Activated CD4-positive, alpha-beta T cell treated with anti-CD3 and anti-CD28 coated beads for 36 hours (primary cell): ENCODE data around the gene OR4K2. TPM values are rescaled to one million over a fixed set of nuclear protein-coding genes. Genes with fewer than 3 reads are reported as not detected.

ENCODE experiments used
- ATAC-seq: fragments of 200-7000 bp; cut with Tn5 transposase; one replicate; pipeline ENCODE4 v1.10.0; 2021; ENCODE audit warnings: mild to moderate bottlenecking, moderate library complexity
- CTCF ChIA-PET: fragments of 350-600 bp; sonication (Branson Sonifier 250); formaldehyde crosslinking; loops from one replicate; lab custom pipeline; 2021; ENCODE audit warnings: antibody characterized with exemption; lab: Charles Lee
- POLR2A ChIA-PET: fragments of 350-600 bp; sonication (Branson Sonifier 250); formaldehyde crosslinking; loops from one replicate; lab custom pipeline; 2021; ENCODE audit warnings: antibody characterized with exemption, inconsistent platforms; lab: Charles Lee
- DNase-seq: peaks from one replicate; pipeline ENCODE4 v3.0.0-alpha.2; 2020
- H3K27ac Mint-ChIP-seq: one replicate; pipeline ENCODE4 v1.8.0; 2021; ENCODE audit warnings: mixed read lengths
- H3K27me3 Mint-ChIP-seq: one replicate; pipeline ENCODE4 v1.8.0; 2021; ENCODE audit warnings: mixed read lengths
- H3K36me3 Mint-ChIP-seq: one replicate; pipeline ENCODE4 v1.8.0; 2021; ENCODE audit warnings: low read depth, mixed read lengths
- H3K4me1 Mint-ChIP-seq: one replicate; pipeline ENCODE4 v1.8.0; 2021; ENCODE audit warnings: mixed read lengths
- H3K4me3 Mint-ChIP-seq: one replicate; pipeline ENCODE4 v1.8.0; 2021; ENCODE audit warnings: mild to moderate bottlenecking, moderate library complexity, mixed read lengths
- H3K9me3 Mint-ChIP-seq: one replicate; pipeline ENCODE4 v1.8.0; 2021; ENCODE audit warnings: low read depth, mixed read lengths
- intact Hi-C, 2 experiments: fragments of 100-400 bp; cut with DNase I in 1 of 2; cut with micrococcal nuclease in 1 of 2; formaldehyde crosslinking; loops; one replicate each; pipeline versions ENCODE4 v1.14.2 to v1.15.1; 2022 to 2024; cut with DNase I, micrococcal nuclease
- total RNA-seq, 2 experiments: library from RNA; stranded (reverse); gene quantifications; one replicate each; pipeline ENCODE4 v1.2.3, GENCODE V29; 2021

The OR4K2 gene
- total RNA-seq, 2 experiments from 2014 or later = not detected

GRCh38 chr14:19902409-19902808, 27.5 kb downstream of the OR4K2 start:
- Mint-ChIP-seq H3K36me3 (no peaks in the 10 kb centered on the region), H3K4me1 (no peaks in the 10 kb centered on the region), H3K4me3 (no peak overlapping the region), H3K9me3 (peaks cover 3% of the 10 kb centered on the region), H3K27me3 (no peaks in the 10 kb centered on the region), H3K27ac (no peak overlapping the region)
- DNase-seq (no peak), ATAC-seq (no peak)
- intact Hi-C loops = no loop called here
- ChIA-PET POLR2A (no interaction called here), CTCF (interaction anchor here (0.8 kb wide), 1 partner anchor 828 kb away, joined by 3 read pairs; no protein-coding TSS in a partner anchor)

GRCh38 chr14:19906665-19907064, 31.7 kb downstream of the OR4K2 start:
- no peak for DNase-seq
- intact Hi-C loops = no loop called here
- CTCF ChIA-PET = no interaction called here
- no peak for ATAC-seq
- H3K36me3 Mint-ChIP-seq = no peaks in the 10 kb centered on the region
- H3K9me3 Mint-ChIP-seq = no peaks in the 10 kb centered on the region
- H3K4me1 Mint-ChIP-seq = no peaks in the 10 kb centered on the region
- H3K27ac Mint-ChIP-seq = no peak overlapping the region
- H3K27me3 Mint-ChIP-seq = no peaks in the 10 kb centered on the region
- H3K4me3 Mint-ChIP-seq = no peak overlapping the region
- POLR2A ChIA-PET = no interaction called here

GRCh38 chr14:19911114-19911513, 36.2 kb downstream of the OR4K2 start:
- POLR2A ChIA-PET = no interaction called here
- CTCF ChIA-PET = no interaction called here
- H3K4me3 Mint-ChIP-seq = no peak overlapping the region
- no peaks in the 10 kb centered on the region for H3K27me3 Mint-ChIP-seq
- no peaks in the 10 kb centered on the region for H3K36me3 Mint-ChIP-seq
- no peaks in the 10 kb centered on the region for H3K9me3 Mint-ChIP-seq
- intact Hi-C loops = no loop called here
- ATAC-seq (no peak), DNase-seq (no peak)
- no peak overlapping the region for H3K27ac Mint-ChIP-seq
- no peaks in the 10 kb centered on the region for H3K4me1 Mint-ChIP-seq

- H3K36me3 Mint-ChIP-seq = no peaks in the 10 kb centered on the region
- H3K9me3 Mint-ChIP-seq = no peaks in the 10 kb centered on the region
- POLR2A ChIA-PET = no interaction called here
- CTCF ChIA-PET = no interaction called here
- no peaks in the 10 kb centered on the region for H3K4me1 Mint-ChIP-seq
- DNase-seq = no peak
- no peak for ATAC-seq
- no peaks in the 10 kb centered on the region for H3K27me3 Mint-ChIP-seq
- intact Hi-C loops = no loop called here
- no peak overlapping the region for H3K4me3 Mint-ChIP-seq
- no peak overlapping the region for H3K27ac Mint-ChIP-seq
Observed at GRCh38 chr14:19917243-19917642, 42.3 kb downstream of the OR4K2 start.

GRCh38 chr14:19917955-19918518, 43.1 kb downstream of the OR4K2 start:
- intact Hi-C loops = no loop called here
- H3K4me1 Mint-ChIP-seq = no peaks in the 10 kb centered on the region
- ChIA-PET POLR2A (no interaction called here), CTCF (interaction anchor here (1.1 kb wide), 1 partner anchor 9 kb away, joined by 4 read pairs; no protein-coding TSS in a partner anchor)
- no peaks in the 10 kb centered on the region for H3K36me3 Mint-ChIP-seq
- H3K27me3 Mint-ChIP-seq = no peaks in the 10 kb centered on the region
- no peak overlapping the region for H3K4me3 Mint-ChIP-seq
- no peak overlapping the region for H3K27ac Mint-ChIP-seq
- no peak for DNase-seq
- no peaks in the 10 kb centered on the region for H3K9me3 Mint-ChIP-seq
- no peak for ATAC-seq

GRCh38 chr14:19918553-19919264, 43.8 kb downstream of the OR4K2 start:
- ChIA-PET POLR2A (no interaction called here), CTCF (interaction anchor here (1.1 kb wide), 1 partner anchor 9 kb away, joined by 4 read pairs; no protein-coding TSS in a partner anchor)
- H3K9me3 Mint-ChIP-seq = no peaks in the 10 kb centered on the region
- DNase-seq (no peak), ATAC-seq (no peak)
- no peaks in the 10 kb centered on the region for H3K27me3 Mint-ChIP-seq
- H3K36me3 Mint-ChIP-seq = no peaks in the 10 kb centered on the region
- intact Hi-C loops = no loop called here
- no peaks in the 10 kb centered on the region for H3K4me1 Mint-ChIP-seq
- no peak overlapping the region for H3K27ac Mint-ChIP-seq
- no peak overlapping the region for H3K4me3 Mint-ChIP-seq

- no peak for DNase-seq
- intact Hi-C loops = no loop called here
- POLR2A ChIA-PET = no interaction called here
- H3K27ac Mint-ChIP-seq = no peak within 1 kb of the TSS
- CTCF ChIA-PET = no interaction called here
- no peaks in the 10 kb centered on the region for H3K27me3 Mint-ChIP-seq
- ATAC-seq = no peak
- no peaks in the 10 kb centered on the region for H3K36me3 Mint-ChIP-seq
- H3K4me1 Mint-ChIP-seq = no peaks in the 10 kb centered on the region
- no peaks in the 10 kb centered on the region for H3K9me3 Mint-ChIP-seq
- H3K4me3 Mint-ChIP-seq = no peak within 1 kb of the TSS
Observed at GRCh38 chr14:19920021-19920657, 45.2 kb downstream of the OR4K2 start, which contains the start of gene OR4K5. TSS of gene OR4K5 (plus strand) at chr14:19920607. CDS start at chr14:19920607, 0 bp downstream.

- Mint-ChIP-seq H3K9me3 (no peaks in the 10 kb centered on the region), H3K36me3 (no peaks in the 10 kb centered on the region), H3K4me3 (no peak within 1 kb of the TSS), H3K27ac (no peak within 1 kb of the TSS), H3K4me1 (no peaks in the 10 kb centered on the region), H3K27me3 (no peaks in the 10 kb centered on the region)
- ATAC-seq (no peak), DNase-seq (no peak)
- POLR2A ChIA-PET = no interaction called here
- CTCF ChIA-PET = no interaction called here
- intact Hi-C loops = no loop called here
Observed at GRCh38 chr14:19930617-19931016, 55.7 kb downstream of the OR4K2 start, which contains the start of gene OR4K1. TSS of gene OR4K1 (plus strand) at chr14:19930917. CDS start at chr14:19935667, 4,750 bp downstream.

Other genes with a start within 250 kb of the OR4K2 start
- gene OR11H2, start 161.3 kb upstream of the OR4K2 start, total RNA-seq = not detected
- not detected for gene OR4Q3, start 131.6 kb upstream of the OR4K2 start, total RNA-seq
- not detected for gene OR4M1, start 101.6 kb upstream of the OR4K2 start, total RNA-seq
- gene OR4N2, start 71.4 kb upstream of the OR4K2 start, total RNA-seq = not detected
- not detected for gene OR4K5, start 45.5 kb downstream of the OR4K2 start, total RNA-seq
- not detected for gene OR4K1, start 55.8 kb downstream of the OR4K2 start, total RNA-seq
- not detected for gene OR4K15, start 100.4 kb downstream of the OR4K2 start, total RNA-seq
- not detected for gene OR4Q2, start 127.0 kb downstream of the OR4K2 start, total RNA-seq
- not detected for gene OR4K14, start 144.2 kb downstream of the OR4K2 start, total RNA-seq
- gene OR4K13, start 160.9 kb downstream of the OR4K2 start, total RNA-seq = not detected
- gene OR4L1, start 184.9 kb downstream of the OR4K2 start, total RNA-seq = not detected
- not detected for gene OR4K17, start 235.6 kb downstream of the OR4K2 start, total RNA-seq